AG10803 (cell line): ENCODE measurements around the gene SLC8A2.

Source experiments
- DNase-seq: peaks from one replicate; pipeline ENCODE4 v3.0.0; 2010; ENCODE audit warnings: low read depth
- H3K4me3 ChIP-seq: 2 replicates; pipeline ENCODE4 v1.5.1; 2011; ENCODE audit warnings: mild to moderate bottlenecking, low read length, control low read depth
- TF ChIP-seq, protein P1 (sequence below): conservative IDR thresholded peaks from 2 replicates; pipeline ENCODE4 v1.5.1; 2011; ENCODE audit warnings: mild to moderate bottlenecking, low read length, control low read depth, inconsistent platforms

Gene SLC8A2

DNA sequence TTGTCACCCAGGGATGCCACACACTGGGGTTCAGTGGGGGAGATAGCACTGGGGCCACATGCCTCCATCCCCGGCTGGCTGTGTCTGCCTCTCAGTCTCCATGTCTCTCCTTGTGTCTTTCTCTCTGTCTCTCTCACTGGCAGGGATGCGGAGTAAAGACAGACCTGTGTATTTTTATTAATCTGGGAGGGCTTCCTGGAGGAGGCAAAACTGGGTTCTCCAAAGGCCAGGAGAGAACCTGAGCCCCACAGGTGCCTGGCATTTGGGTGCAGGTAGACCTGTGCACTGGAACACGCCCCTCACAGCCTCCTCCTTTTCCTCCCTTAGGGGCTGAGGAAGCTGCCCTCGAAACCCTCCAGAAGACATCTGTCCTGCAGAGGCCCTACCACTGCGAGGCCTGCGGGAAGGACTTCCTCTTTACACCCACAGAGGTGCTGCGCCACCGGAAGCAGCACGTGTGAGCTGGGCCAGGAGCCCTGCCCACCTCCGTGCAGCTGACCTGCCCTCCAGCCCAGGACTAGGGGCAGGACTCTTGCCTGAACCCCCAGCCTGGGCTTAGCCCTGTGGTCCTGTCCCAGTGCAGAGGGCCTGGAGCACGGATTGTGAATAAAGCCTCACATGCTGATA, 89.9 kb downstream of the SLC8A2 start:
- no peak overlapping the region for H3K4me3 ChIP-seq
- TF ChIP-seq, protein P1, sequence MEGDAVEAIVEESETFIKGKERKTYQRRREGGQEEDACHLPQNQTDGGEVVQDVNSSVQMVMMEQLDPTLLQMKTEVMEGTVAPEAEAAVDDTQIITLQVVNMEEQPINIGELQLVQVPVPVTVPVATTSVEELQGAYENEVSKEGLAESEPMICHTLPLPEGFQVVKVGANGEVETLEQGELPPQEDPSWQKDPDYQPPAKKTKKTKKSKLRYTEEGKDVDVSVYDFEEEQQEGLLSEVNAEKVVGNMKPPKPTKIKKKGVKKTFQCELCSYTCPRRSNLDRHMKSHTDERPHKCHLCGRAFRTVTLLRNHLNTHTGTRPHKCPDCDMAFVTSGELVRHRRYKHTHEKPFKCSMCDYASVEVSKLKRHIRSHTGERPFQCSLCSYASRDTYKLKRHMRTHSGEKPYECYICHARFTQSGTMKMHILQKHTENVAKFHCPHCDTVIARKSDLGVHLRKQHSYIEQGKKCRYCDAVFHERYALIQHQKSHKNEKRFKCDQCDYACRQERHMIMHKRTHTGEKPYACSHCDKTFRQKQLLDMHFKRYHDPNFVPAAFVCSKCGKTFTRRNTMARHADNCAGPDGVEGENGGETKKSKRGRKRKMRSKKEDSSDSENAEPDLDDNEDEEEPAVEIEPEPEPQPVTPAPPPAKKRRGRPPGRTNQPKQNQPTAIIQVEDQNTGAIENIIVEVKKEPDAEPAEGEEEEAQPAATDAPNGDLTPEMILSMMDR, result no peak
- DNase-seq, result no peak

DNA sequence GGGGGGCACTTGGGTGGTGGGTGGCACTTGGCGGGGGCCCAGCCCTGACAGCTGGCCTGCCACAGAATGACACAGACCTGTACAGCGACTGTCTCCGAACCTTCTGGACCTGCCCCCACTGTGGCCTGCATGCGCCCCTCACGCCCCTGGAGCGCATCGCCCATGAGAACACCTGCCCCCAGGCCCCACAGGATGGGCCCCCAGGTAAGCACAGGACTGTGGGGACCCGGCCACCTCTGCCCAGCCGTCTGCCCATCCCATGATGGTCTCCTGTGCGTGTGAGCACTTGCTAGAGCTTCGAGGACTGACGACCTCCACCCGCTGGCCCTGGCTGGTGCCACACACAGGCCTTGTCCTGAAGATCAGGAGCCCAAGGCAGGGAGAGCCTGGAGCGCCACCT, 90.6 kb downstream of the SLC8A2 start:
- DNase-seq, result no peak
- no peak overlapping the region for H3K4me3 ChIP-seq
- TF ChIP-seq, protein P1, result no peak

DNA sequence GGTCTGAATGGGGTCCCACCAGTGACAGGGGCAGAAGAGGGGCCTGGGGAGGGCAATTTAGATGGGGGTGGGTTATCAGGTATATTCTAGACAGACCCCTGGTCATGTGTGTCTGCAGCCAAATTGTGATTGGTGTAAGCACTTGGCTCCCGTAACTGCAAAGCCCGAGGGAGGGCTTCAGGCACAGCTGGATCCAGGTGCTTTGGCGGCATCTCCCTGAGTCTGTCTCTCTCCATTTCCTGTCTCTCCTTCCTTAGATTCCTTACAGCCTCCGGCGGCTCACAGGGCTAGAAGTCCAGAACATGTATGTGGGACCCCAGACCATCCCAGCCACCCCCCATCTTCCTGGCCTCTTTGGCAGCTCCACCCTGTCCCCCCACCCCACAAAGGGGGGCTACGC, 91.1 kb downstream of the SLC8A2 start:
- H3K4me3 ChIP-seq, result no peak overlapping the region
- TF ChIP-seq, protein P1, result no peak
- no peak for DNase-seq

DNA sequence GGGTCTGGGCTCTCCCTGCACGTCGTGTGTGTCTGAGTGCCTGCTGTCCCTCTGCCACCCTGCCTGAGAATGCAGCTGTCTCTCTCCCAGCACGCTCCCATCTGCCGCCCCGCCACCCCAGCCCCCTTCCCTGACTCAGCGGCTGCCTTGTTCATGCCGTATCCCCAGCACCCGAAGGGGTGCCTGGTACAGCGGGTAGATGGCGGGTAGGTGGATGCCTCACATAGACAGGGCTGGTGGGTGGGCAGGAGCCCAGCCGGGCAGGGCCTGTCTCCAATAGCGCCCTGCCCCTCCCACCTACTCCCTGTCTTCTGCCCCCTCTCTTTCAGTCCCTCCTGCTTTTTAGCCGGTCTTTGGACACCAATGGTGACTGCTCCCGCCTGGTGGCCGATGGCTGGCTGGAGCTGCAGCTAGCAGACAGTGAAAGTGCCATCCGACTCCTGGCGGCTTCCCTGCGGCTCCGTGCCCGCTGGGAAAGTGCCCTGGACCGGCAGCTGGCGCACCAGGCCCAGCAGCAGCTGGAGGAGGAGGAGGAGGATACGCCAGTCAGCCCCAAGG, 92.2 kb downstream of the SLC8A2 start:
- TF ChIP-seq, protein P1, result no peak
- no peak for DNase-seq
- no peak overlapping the region for H3K4me3 ChIP-seq

DNA sequence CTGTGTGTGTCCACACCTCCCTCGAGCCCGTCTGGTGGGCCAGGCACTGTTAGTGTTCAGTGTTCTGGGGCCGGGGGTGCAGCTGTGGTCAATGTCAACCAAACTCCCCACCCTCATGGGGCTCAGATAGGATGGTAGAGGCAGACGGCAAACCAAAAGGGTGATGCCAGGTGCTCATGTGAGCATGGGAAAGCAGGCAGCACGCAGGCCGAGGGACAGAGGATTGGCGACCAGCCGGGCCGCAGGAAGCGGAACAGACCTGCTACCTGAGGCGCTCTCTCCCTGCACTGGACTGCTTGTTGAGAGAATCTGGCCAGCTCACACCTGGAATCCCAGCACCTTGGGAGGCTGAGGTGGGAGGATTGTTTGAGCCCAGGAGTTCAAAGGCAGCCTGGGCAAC, 93.4 kb downstream of the SLC8A2 start:
- no peak for DNase-seq
- TF ChIP-seq, protein P1, result no peak
- H3K4me3 ChIP-seq, result no peak overlapping the region
